Endothelial cell of umbilical vein (primary cell): ENCODE data around the gene TRMO. TPM values are rescaled to one million over a fixed set of nuclear protein-coding genes. Genes with fewer than 3 reads are reported as not detected.

Experiments
- BruUV-seq: library from RNA; stranded (reverse); fragments of 400-500 nt; replicated peaks from 2 replicates; lab custom pipeline; 2021; lab: Mats Ljungman, UMichigan
- CTCF ChIA-PET: fragments of 300-600, 350-600 bp; sonication (Branson Sonifier 250); formaldehyde crosslinking; loops from one replicate; lab custom pipeline; 2021; ENCODE audit warnings: antibody characterized with exemption, inconsistent platforms; lab: Charles Lee
- POLR2A ChIA-PET: fragments of 300-600, 350-600 bp; sonication (Branson Sonifier 250); formaldehyde crosslinking; loops from one replicate; lab custom pipeline; 2021; ENCODE audit warnings: antibody characterized with exemption, inconsistent platforms; lab: Charles Lee
- DNase-seq: peaks from one replicate; pipeline ENCODE4 v3.0.0-alpha.2; 2011; ENCODE audit warnings: low read depth, low spot score
- FAIRE-seq: peaks from 2 replicates; lab custom pipeline; 2011; peaks lifted over from hg19 to GRCh38; lab: Jason Lieb, UNC
- H2AFZ ChIP-seq: 2 replicates; pipeline ENCODE4 v1.6.0; 2012; ENCODE audit warnings: low read depth, low read length, control low read depth, inconsistent platforms
- H3K27ac ChIP-seq: 2 replicates; pipeline ENCODE4 v1.5.1; 2011; ENCODE audit warnings: low read depth, mild to moderate bottlenecking, control low read depth, low read length, moderate library complexity; ENCODE audit not compliant: insufficient read depth
- H3K27me3 ChIP-seq, 2 experiments: 2 replicates each; pipeline versions ENCODE4 v1.6.0 to v1.6.1; 2011; ENCODE audit warnings: low read length in 2 of 2, mixed read lengths in 1 of 2; ENCODE audit not compliant: control insufficient read depth in 2 of 2, insufficient read depth in 2 of 2
- H3K36me3 ChIP-seq, 2 experiments: 2 replicates in 1 of 2; 3 replicates in 1 of 2; pipeline ENCODE4 v1.5.1; 2011; ENCODE audit warnings: low read length in 2 of 2, mild to moderate bottlenecking in 1 of 2, moderate library complexity in 1 of 2; ENCODE audit not compliant: control insufficient read depth in 2 of 2, insufficient read depth in 2 of 2; ENCODE audit errors: extremely low read depth in 1 of 2
- H3K4me1 ChIP-seq: 3 replicates; pipeline ENCODE4 v1.5.1; 2011; ENCODE audit warnings: mild to moderate bottlenecking, low read length; ENCODE audit not compliant: control insufficient read depth, insufficient read depth; ENCODE audit errors: extremely low read depth
- H3K4me2 ChIP-seq: 2 replicates; pipeline ENCODE4 v1.6.1; 2011; ENCODE audit warnings: low read length, control low read depth, mixed read lengths; ENCODE audit not compliant: insufficient read depth
- H3K4me3 ChIP-seq, 3 experiments: fragments of 200-600 bp in 1 of 3; sonication (generic), shearing (Covaris generic) in 1 of 3; replicated peaks in 1 of 3; 2 replicates each; pipeline ENCODE4 v1.5.1; 2011 to 2016; ENCODE audit warnings: control low read depth in 3 of 3, low read length in 3 of 3, mild to moderate bottlenecking in 2 of 3, inconsistent platforms in 1 of 3, low read depth in 1 of 3, moderate library complexity in 1 of 3; ENCODE audit not compliant: insufficient read depth in 1 of 3
- H3K79me2 ChIP-seq: 2 replicates; pipeline ENCODE4 v1.6.0; 2012; ENCODE audit warnings: low read length, inconsistent platforms; ENCODE audit not compliant: control insufficient read depth, insufficient read depth
- H3K9ac ChIP-seq: replicated peaks from 2 replicates; pipeline ENCODE3; 2011; ENCODE audit warnings: low read length, control low read depth; ENCODE audit not compliant: insufficient read depth; ENCODE audit errors: extremely low read depth
- H3K9me1 ChIP-seq: replicated peaks from 3 replicates; pipeline ENCODE4 v1.6.0; 2011; ENCODE audit warnings: mild to moderate bottlenecking, low read length; ENCODE audit not compliant: control insufficient read depth, insufficient read depth; ENCODE audit errors: extremely low read depth
- H3K9me3 ChIP-seq: replicated peaks from 2 replicates; pipeline ENCODE4 v1.5.1; 2012; ENCODE audit warnings: low read length, inconsistent platforms; ENCODE audit not compliant: control insufficient read depth, insufficient read depth
- H4K20me1 ChIP-seq: replicated peaks from 2 replicates; pipeline ENCODE3; 2011; ENCODE audit warnings: mild to moderate bottlenecking, low read length; ENCODE audit not compliant: control insufficient read depth, insufficient read depth; ENCODE audit errors: extremely low read depth
- EZH2 ChIP-seq: IDR thresholded peaks from 2 replicates; pipeline ENCODE4 v1.6.1; 2012; ENCODE audit warnings: borderline replicate concordance, low read depth, mild to moderate bottlenecking, moderate library complexity, low read length, inconsistent platforms; ENCODE audit not compliant: severe bottlenecking
- FOS ChIP-seq: IDR thresholded peaks from 2 replicates; pipeline ENCODE4 v1.6.1; 2011; ENCODE audit warnings: mild to moderate bottlenecking, low read length, moderate library complexity, borderline replicate concordance; ENCODE audit not compliant: insufficient read depth
- GATA2 ChIP-seq: IDR thresholded peaks from 2 replicates; pipeline ENCODE4 v1.7.0; 2011; ENCODE audit warnings: low read depth, mild to moderate bottlenecking, moderate library complexity, mixed read lengths, low read length; ENCODE audit not compliant: insufficient read length, insufficient read depth
- JUN ChIP-seq: IDR thresholded peaks from 2 replicates; pipeline ENCODE4 v1.6.1; 2011; ENCODE audit warnings: borderline replicate concordance, low read depth; ENCODE audit not compliant: insufficient read length, insufficient read depth
- MYC ChIP-seq: IDR thresholded peaks from one replicate; pipeline ENCODE4 v1.6.1; 2011; ENCODE audit warnings: mild to moderate bottlenecking, low read depth, low read length
- POLR2A ChIP-seq: IDR thresholded peaks from 2 replicates; pipeline ENCODE4 v1.6.1; 2012; ENCODE audit warnings: low read depth, mild to moderate bottlenecking, control low read depth, low read length
- POLR2AphosphoS5 ChIP-seq: IDR thresholded peaks from 2 replicates; pipeline ENCODE4 v1.6.1; 2012; ENCODE audit warnings: low read depth, mild to moderate bottlenecking, control low read depth, low read length, moderate library complexity; ENCODE audit not compliant: insufficient read depth
- dilution Hi-C: fragments of 300-500 bp; cut with MboI; formaldehyde crosslinking; loops from one replicate; pipeline ENCODE4 v1.15.0; 2019; ENCODE audit warnings: low sequenced_read_pairs; ENCODE audit not compliant: extremely low pct_ligation_motif_present
- intact Hi-C: fragments of 100-400 bp; cut with micrococcal nuclease; formaldehyde crosslinking; loops from one replicate; pipeline ENCODE4 v1.10.0; 2022
- polyA plus RNA-seq, 4 experiments: library from polyadenylated mRNA; depleted of rRNA in 3 of 4; stranded (reverse) in 3 of 4; unstranded in 1 of 4; fragments of >200 nt; gene quantifications; 2 replicates each; pipeline versions ENCODE4 v1.2.1 to v1.2.3, GENCODE V29; 2011 to 2012; ENCODE audit warnings: missing spikeins in 1 of 4
- total RNA-seq: library from RNA; stranded (reverse); gene quantifications from 2 replicates; pipeline ENCODE4 v1.2.3, GENCODE V29; 2021
- TF ChIP-seq, protein P1 (sequence below): IDR thresholded peaks from 2 replicates; pipeline ENCODE4 v1.6.1; 2011; ENCODE audit not compliant: insufficient read depth, insufficient read length
- TF ChIP-seq, protein P2 (sequence below), 2 donors: IDR thresholded peaks; 1 replicate in 1 of 2; 2 replicates in 1 of 2; pipeline ENCODE4 v1.5.1; 2011; ENCODE audit warnings: low read length in 2 of 2, mild to moderate bottlenecking in 2 of 2, moderate library complexity in 2 of 2, control low read depth in 1 of 2, inconsistent platforms in 1 of 2, low read depth in 1 of 2; ENCODE audit not compliant: insufficient read depth in 1 of 2; ENCODE audit errors: extremely low read depth in 1 of 2

The TRMO gene
- total and polyA plus RNA-seq, 2 donors (not counting 3 experiments of a cell fraction or from before 2014, with no cell fraction given), result 10.1 to 11.9 TPM

DNA sequence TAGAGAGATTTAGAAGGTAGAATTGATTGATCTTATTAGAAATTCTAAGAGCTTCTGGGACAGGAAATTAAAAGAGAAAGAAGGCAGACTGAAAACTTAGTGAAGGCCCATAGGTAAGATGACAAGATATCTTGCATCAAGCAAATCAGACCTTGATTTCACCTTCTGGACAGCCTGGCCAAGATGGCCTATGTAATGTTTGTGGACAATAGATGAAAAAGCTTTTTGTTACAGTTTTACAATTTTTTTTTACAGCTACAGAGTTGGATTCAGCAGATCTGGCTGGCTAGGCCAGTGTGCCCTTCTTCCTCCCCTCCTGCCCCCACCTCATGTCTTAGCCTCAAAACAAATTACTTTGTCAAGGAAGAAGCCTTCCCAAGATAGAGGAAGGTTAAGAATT, 37.3 kb upstream of the TRMO start:
- no peaks in the 10 kb centered on the region for H3K79me2 ChIP-seq
- no peaks in the 10 kb centered on the region for H3K4me1 ChIP-seq
- H3K27ac ChIP-seq, result no peak overlapping the region
- no peaks in the 10 kb centered on the region for H3K36me3 ChIP-seq
- intact Hi-C loops, result no loop called here
- no peak overlapping the region for H3K9ac ChIP-seq
- no peak overlapping the region for H2AFZ ChIP-seq
- TF ChIP-seq FOS (no peak), JUN (no peak), GATA2 (no peak), POLR2A (no peak), MYC (no peak), EZH2 (no peak)
- no peak overlapping the region for H3K4me3 ChIP-seq
- FAIRE-seq (no peak), DNase-seq (no peak)
- POLR2A ChIA-PET, result no interaction called here
- H4K20me1 ChIP-seq, result no peaks in the 10 kb centered on the region
- no peaks in the 10 kb centered on the region for H3K9me1 ChIP-seq
- dilution Hi-C loops, result no loop called here
- peaks cover 1 to 6% of the 10 kb centered on the region in 2 experiments for H3K27me3 ChIP-seq
- H3K9me3 ChIP-seq, result no peaks in the 10 kb centered on the region
- H3K4me2 ChIP-seq, result no peak overlapping the region
- BruUV-seq, result no TSS peak
- CTCF ChIA-PET, result interaction anchor here (0.9 to 2.2 kb wide), 4 partner anchors 36 to 75 kb away, joined by 3 to 7 read pairs (median 3); no protein-coding TSS in a partner anchor

DNA sequence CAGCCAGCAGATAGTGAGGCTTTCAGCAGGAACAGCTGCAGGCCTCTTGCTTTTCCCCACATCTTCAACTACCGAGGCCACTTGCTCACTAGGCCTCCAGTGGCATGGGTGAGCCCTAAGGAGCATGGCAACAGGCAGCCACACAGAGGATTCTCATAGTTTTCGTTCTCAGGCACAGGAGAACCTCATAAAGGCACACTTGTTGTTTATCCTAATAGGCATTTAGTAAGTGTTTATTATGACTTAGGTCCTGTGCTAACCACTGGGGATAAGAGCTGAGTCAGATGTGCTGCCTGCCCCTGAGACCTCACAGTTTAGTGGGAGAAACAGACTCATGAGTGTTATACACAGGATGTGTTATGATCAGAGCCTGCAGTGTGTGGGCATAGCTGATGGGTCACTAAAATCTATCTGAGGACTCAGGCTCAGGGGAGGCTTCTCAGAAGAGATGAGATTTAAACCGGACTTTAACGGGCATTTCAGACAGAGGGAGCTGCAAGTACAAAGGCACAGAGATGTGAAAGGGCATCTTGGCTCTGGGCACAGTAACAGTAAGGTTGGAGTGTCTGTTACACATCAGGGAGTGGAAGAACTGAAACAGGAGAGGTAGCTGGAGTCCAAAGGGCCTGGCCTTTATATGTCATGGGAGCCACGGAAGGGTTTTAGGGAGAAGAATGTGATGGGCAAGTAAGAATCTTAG, 36.7 kb upstream of the TRMO start:
- Histone ChIP-seq H3K9ac (no peak overlapping the region), H3K27ac (no peak overlapping the region), H3K9me3 (no peaks in the 10 kb centered on the region), H4K20me1 (no peaks in the 10 kb centered on the region), H3K4me2 (no peak overlapping the region), H3K9me1 (no peaks in the 10 kb centered on the region), H2AFZ (no peak overlapping the region), H3K79me2 (no peaks in the 10 kb centered on the region), H3K4me1 (no peaks in the 10 kb centered on the region), H3K4me3 (no peak overlapping the region), H3K27me3 (peaks cover 1 to 6% of the 10 kb centered on the region in 2 experiments), H3K36me3 (no peaks in the 10 kb centered on the region)
- no TSS peak for BruUV-seq
- CTCF ChIA-PET, result interaction anchor here (1.0 to 2.2 kb wide), 3 partner anchors 35 to 76 kb away, joined by 3 to 7 read pairs (median 3); no protein-coding TSS in a partner anchor
- TF ChIP-seq, protein P1, sequence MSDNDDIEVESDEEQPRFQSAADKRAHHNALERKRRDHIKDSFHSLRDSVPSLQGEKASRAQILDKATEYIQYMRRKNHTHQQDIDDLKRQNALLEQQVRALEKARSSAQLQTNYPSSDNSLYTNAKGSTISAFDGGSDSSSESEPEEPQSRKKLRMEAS, result no peak
- TF ChIP-seq MYC (no peak), POLR2A (no peak), JUN (no peak), FOS (no peak), GATA2 (no peak), POLR2AphosphoS5 (no peak), EZH2 (no peak)
- TF ChIP-seq, protein P2, sequence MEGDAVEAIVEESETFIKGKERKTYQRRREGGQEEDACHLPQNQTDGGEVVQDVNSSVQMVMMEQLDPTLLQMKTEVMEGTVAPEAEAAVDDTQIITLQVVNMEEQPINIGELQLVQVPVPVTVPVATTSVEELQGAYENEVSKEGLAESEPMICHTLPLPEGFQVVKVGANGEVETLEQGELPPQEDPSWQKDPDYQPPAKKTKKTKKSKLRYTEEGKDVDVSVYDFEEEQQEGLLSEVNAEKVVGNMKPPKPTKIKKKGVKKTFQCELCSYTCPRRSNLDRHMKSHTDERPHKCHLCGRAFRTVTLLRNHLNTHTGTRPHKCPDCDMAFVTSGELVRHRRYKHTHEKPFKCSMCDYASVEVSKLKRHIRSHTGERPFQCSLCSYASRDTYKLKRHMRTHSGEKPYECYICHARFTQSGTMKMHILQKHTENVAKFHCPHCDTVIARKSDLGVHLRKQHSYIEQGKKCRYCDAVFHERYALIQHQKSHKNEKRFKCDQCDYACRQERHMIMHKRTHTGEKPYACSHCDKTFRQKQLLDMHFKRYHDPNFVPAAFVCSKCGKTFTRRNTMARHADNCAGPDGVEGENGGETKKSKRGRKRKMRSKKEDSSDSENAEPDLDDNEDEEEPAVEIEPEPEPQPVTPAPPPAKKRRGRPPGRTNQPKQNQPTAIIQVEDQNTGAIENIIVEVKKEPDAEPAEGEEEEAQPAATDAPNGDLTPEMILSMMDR (IDR thresholded peaks at IDR 0.05; ENCODE audit: extremely low read depth in 1 of 2, insufficient read depth in 1 of 2, low read depth in 1 of 2, low read length in 2 of 2), result no peak
- intact Hi-C loops (no loop called here), dilution Hi-C loops (no loop called here)
- DNase-seq (no peak), FAIRE-seq (no peak)
- POLR2A ChIA-PET, result no interaction called here
